NT2/D1 (cell line): ENCODE results near the gene AIMP1.

ENCODE experiments used
- DNase-seq: peaks from one replicate; pipeline ENCODE4 v3.0.0-alpha.2; 2011; ENCODE audit warnings: low read depth, low spot score
- H3K27me3 ChIP-seq: 2 replicates; pipeline ENCODE4 v1.6.0; 2011; ENCODE audit warnings: mild to moderate bottlenecking; ENCODE audit not compliant: insufficient read length, insufficient read depth
- H3K36me3 ChIP-seq: 2 replicates; pipeline ENCODE4 v1.6.1; 2011; ENCODE audit warnings: mild to moderate bottlenecking, low read length, mixed read lengths; ENCODE audit not compliant: insufficient read depth, insufficient read length
- H3K4me1 ChIP-seq: 2 replicates; pipeline ENCODE4 v1.5.1; 2011; ENCODE audit not compliant: insufficient read depth, insufficient read length
- H3K4me3 ChIP-seq: 2 replicates; pipeline ENCODE4 v1.5.1; 2011; ENCODE audit warnings: low read depth; ENCODE audit not compliant: insufficient read length
- H3K9ac ChIP-seq: 2 replicates; pipeline ENCODE4 v1.6.0; 2011; ENCODE audit warnings: low read depth; ENCODE audit not compliant: insufficient read length
- H3K9me3 ChIP-seq: 2 replicates; pipeline ENCODE4 v1.5.1; 2011; ENCODE audit warnings: mild to moderate bottlenecking, low read length; ENCODE audit not compliant: insufficient read depth
- SUZ12 ChIP-seq: IDR thresholded peaks from 2 replicates; pipeline ENCODE4 v1.6.1; 2011; ENCODE audit not compliant: insufficient read length, insufficient read depth; ENCODE audit errors: extremely low read depth
- YY1 ChIP-seq: IDR thresholded peaks from 2 replicates; pipeline ENCODE4 v1.6.1; 2011; ENCODE audit not compliant: insufficient read length, insufficient read depth
- ZNF274 ChIP-seq: IDR thresholded peaks from 2 replicates; pipeline ENCODE4 v1.6.1; 2011; ENCODE audit warnings: mild to moderate bottlenecking, low read depth, low read length

Gene AIMP1

GRCh38 chr4:106367072-106367471, 50.7 kb downstream of the AIMP1 start:
- H3K4me1 ChIP-seq: no peaks in the 10 kb centered on the region
- DNase-seq: no peak
- no peak for TF ChIP-seq SUZ12
- TF ChIP-seq YY1: no peak
- TF ChIP-seq ZNF274: no peak
- H3K9me3 ChIP-seq: no peaks in the 10 kb centered on the region
- H3K4me3 ChIP-seq: no peak overlapping the region
- no peaks in the 10 kb centered on the region for H3K27me3 ChIP-seq
- no peaks in the 10 kb centered on the region for H3K36me3 ChIP-seq
- H3K9ac ChIP-seq: no peak overlapping the region

- H3K9ac ChIP-seq: no peak within 1 kb of the TSS
- H3K4me1 ChIP-seq: no peaks in the 10 kb centered on the region
- no peaks in the 10 kb centered on the region for H3K9me3 ChIP-seq
- H3K36me3 ChIP-seq: no peaks in the 10 kb centered on the region
- H3K27me3 ChIP-seq: no peaks in the 10 kb centered on the region
- H3K4me3 ChIP-seq: no peak within 1 kb of the TSS
- TF ChIP-seq ZNF274 (no peak), SUZ12 (no peak), YY1 (no peak)
- no peak for DNase-seq
Observed at GRCh38 chr4:106368678-106369077, 52.3 kb downstream of the AIMP1 start, which contains the start of gene GIMD1. TSS of gene GIMD1 (minus strand) at chr4:106368778. CDS start at chr4:106367435, 1,343 bp downstream.

- Histone ChIP-seq H3K4me3 (no peak overlapping the region), H3K4me1 (no peaks in the 10 kb centered on the region), H3K9me3 (no peaks in the 10 kb centered on the region), H3K9ac (no peak overlapping the region), H3K36me3 (no peaks in the 10 kb centered on the region), H3K27me3 (no peaks in the 10 kb centered on the region)
- TF ChIP-seq ZNF274 (no peak), YY1 (no peak), SUZ12 (no peak)
- peak; percentile 55 for DNase-seq
Observed at GRCh38 chr4:106369456-106370060, 53.2 kb downstream of the AIMP1 start.

- Histone ChIP-seq H3K9me3 (no peaks in the 10 kb centered on the region), H3K9ac (no peak overlapping the region), H3K27me3 (no peaks in the 10 kb centered on the region), H3K4me1 (no peaks in the 10 kb centered on the region), H3K36me3 (no peaks in the 10 kb centered on the region), H3K4me3 (no peak overlapping the region)
- TF ChIP-seq YY1: no peak
- TF ChIP-seq SUZ12: no peak
- no peak for TF ChIP-seq ZNF274
- DNase-seq: no peak
Observed at GRCh38 chr4:106370214-106370613, 53.9 kb downstream of the AIMP1 start.

GRCh38 chr4:106371161-106371560, 54.8 kb downstream of the AIMP1 start:
- TF ChIP-seq ZNF274 (no peak), YY1 (no peak), SUZ12 (no peak)
- H3K9me3 ChIP-seq: no peaks in the 10 kb centered on the region
- H3K9ac ChIP-seq: no peak overlapping the region
- no peaks in the 10 kb centered on the region for H3K27me3 ChIP-seq
- no peaks in the 10 kb centered on the region for H3K36me3 ChIP-seq
- no peaks in the 10 kb centered on the region for H3K4me1 ChIP-seq
- no peak for DNase-seq
- H3K4me3 ChIP-seq: no peak overlapping the region

- H3K27me3 ChIP-seq: no peaks in the 10 kb centered on the region
- DNase-seq: no peak
Observed at GRCh38 chr4:106373026-106373425, 56.7 kb downstream of the AIMP1 start.

GRCh38 chr4:106380179-106380578, 63.8 kb downstream of the AIMP1 start:
- Histone ChIP-seq H3K4me3 (no peak overlapping the region), H3K36me3 (no peaks in the 10 kb centered on the region), H3K4me1 (no peaks in the 10 kb centered on the region), H3K9me3 (0 out of 2 replicates have a peak, but pooled peaks cover under 1% of the 10 kb centered on the region), H3K9ac (no peak overlapping the region), H3K27me3 (no peaks in the 10 kb centered on the region)
- DNase-seq: no peak
- TF ChIP-seq YY1 (no peak), SUZ12 (no peak), ZNF274 (no peak)

More at GRCh38 chr4:106373026-106373425, 56.7 kb downstream of the AIMP1 start:
- Histone ChIP-seq H3K4me1 (no peaks in the 10 kb centered on the region), H3K9ac (no peak overlapping the region), H3K4me3 (no peak overlapping the region), H3K9me3 (no peaks in the 10 kb centered on the region), H3K36me3 (no peaks in the 10 kb centered on the region)
- no peak for TF ChIP-seq SUZ12
- TF ChIP-seq ZNF274: no peak
- TF ChIP-seq YY1: no peak
